ENCODE measurements around the gene GUCY1A1. TPM values are rescaled to one million over a fixed set of nuclear protein-coding genes. Genes with fewer than 3 reads are reported as not detected.

The GUCY1A1 gene
- total RNA-seq, 4 donors from 2014 or later: 50.3 to 73.7 (median 57.8) TPM

DNA sequence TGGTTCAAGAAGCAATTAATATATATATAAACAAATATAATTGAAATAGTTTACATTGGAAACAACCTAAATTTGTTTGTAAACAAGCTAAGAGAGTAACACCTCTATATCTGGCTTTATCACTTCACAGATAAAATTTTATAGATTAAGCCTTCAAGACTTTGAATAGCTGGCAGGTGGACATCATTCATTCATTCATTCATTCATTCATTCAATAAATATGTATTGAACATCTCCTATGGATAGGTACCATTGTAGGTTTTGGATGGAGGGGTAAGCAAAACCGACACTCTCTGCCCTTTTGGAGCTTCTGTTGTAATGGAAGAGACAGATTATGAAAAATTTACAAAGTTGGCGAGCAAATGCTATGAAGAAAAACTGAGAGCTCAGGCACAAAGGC lies 35.2 kb downstream of the GUCY1A1 start:
- H3K4me1 ChIP-seq: peaks cover 10 to 18% (median 13%) of the 10 kb centered on the region in 4 donors
- TF ChIP-seq POLR2AphosphoS5 (IDR thresholded peaks at IDR 0.05) (no peak), POLR2A (IDR thresholded peaks at IDR 0.05; ENCODE audit: low read depth) (no peak), EP300 (IDR thresholded peaks at IDR 0.05) (no peak)
- TF ChIP-seq, protein P1, sequence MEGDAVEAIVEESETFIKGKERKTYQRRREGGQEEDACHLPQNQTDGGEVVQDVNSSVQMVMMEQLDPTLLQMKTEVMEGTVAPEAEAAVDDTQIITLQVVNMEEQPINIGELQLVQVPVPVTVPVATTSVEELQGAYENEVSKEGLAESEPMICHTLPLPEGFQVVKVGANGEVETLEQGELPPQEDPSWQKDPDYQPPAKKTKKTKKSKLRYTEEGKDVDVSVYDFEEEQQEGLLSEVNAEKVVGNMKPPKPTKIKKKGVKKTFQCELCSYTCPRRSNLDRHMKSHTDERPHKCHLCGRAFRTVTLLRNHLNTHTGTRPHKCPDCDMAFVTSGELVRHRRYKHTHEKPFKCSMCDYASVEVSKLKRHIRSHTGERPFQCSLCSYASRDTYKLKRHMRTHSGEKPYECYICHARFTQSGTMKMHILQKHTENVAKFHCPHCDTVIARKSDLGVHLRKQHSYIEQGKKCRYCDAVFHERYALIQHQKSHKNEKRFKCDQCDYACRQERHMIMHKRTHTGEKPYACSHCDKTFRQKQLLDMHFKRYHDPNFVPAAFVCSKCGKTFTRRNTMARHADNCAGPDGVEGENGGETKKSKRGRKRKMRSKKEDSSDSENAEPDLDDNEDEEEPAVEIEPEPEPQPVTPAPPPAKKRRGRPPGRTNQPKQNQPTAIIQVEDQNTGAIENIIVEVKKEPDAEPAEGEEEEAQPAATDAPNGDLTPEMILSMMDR (IDR thresholded peaks at IDR 0.05): no peak
- intact Hi-C loops (cut with DNase I): no loop called here
- no peak for DNase-seq (ENCODE audit: extremely low spot score)
- no peak overlapping the region for H3K27ac ChIP-seq (replicated peaks in 1 of 4)
- H3K36me3 ChIP-seq: no peaks in the 10 kb centered on the region
- no peaks in the 10 kb centered on the region for H3K27me3 ChIP-seq
- WGBS: 92% methylated on average over 2 of the region's 2 CpGs
- no peak overlapping the region for H3K4me3 ChIP-seq
- H3K9me3 ChIP-seq: peaks cover 0 to 11% (median 7%) of the 10 kb centered on the region in 4 donors

DNA sequence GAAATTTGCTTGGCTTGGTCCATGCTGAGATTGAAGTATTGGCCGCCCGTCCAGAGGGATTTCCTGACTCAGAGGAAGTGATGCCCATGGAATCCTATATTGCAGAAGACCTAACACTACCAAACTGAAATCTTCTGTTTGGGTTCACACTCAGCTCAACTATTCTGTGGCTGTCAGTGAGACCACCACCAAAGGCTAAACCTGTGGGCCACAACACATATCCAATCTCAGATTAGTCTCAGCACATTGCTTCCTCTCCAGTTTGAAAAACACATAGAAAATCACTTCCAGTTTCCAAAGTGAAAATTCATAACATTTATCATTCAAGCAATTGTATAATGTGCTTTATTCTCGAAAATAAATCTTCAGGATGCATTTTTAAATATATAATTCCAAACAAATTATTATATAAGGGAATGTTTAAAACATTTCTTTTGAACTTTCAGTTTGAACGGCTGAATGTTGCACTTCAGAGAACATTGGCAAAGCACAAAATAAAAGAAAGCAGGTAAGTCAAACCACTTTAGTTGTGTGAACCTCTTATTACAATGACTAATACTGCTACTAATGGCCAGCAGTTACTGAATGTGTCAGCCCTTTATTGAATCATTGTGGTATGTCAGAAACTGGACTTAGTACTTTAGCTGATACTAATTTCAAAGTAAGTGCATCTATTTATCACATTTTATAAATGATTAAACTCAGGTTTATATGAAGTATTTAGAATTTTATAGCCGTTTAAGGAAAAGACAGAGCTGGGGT lies 37.0 kb downstream of the GUCY1A1 start:
- peaks cover 12 to 18% (median 13%) of the 10 kb centered on the region in 4 donors for H3K4me1 ChIP-seq
- no peaks in the 10 kb centered on the region for H3K27me3 ChIP-seq
- no peaks in the 10 kb centered on the region for H3K36me3 ChIP-seq
- H3K9me3 ChIP-seq: peaks cover 0 to 6% (median 4%) of the 10 kb centered on the region in 4 donors
- intact Hi-C loops (cut with DNase I): no loop called here
- no peak overlapping the region for H3K4me3 ChIP-seq
- H3K27ac ChIP-seq (replicated peaks in 1 of 4): no peak overlapping the region
- TF ChIP-seq POLR2A (IDR thresholded peaks at IDR 0.05; ENCODE audit: low read depth) (no peak), EP300 (IDR thresholded peaks at IDR 0.05) (no peak), POLR2AphosphoS5 (IDR thresholded peaks at IDR 0.05) (no peak)
- TF ChIP-seq, protein P1 (IDR thresholded peaks at IDR 0.05): no peak
- DNase-seq (ENCODE audit: extremely low spot score): no peak
- 87% methylated on average over 5 of the region's 5 CpGs for whole genome bisulfite sequencing

- no peaks in the 10 kb centered on the region for H3K9me3 ChIP-seq
- intact Hi-C loops (cut with DNase I): no loop called here
- no peak for TF ChIP-seq POLR2AphosphoS5 (IDR thresholded peaks at IDR 0.05)
- TF ChIP-seq, protein P1 (IDR thresholded peaks at IDR 0.05): no peak
- TF ChIP-seq POLR2A (IDR thresholded peaks at IDR 0.05; ENCODE audit: low read depth): no peak
- TF ChIP-seq EP300 (IDR thresholded peaks at IDR 0.05): no peak
- WGBS: 90% methylated on average over 12 of the region's 12 CpGs
- H3K4me3 ChIP-seq: no peak overlapping the region
- no peaks in the 10 kb centered on the region for H3K27me3 ChIP-seq
- H3K4me1 ChIP-seq: peaks cover 12 to 18% (median 13%) of the 10 kb centered on the region in 4 donors
- H3K27ac ChIP-seq (replicated peaks in 1 of 4): no peak overlapping the region
- H3K36me3 ChIP-seq: no peaks in the 10 kb centered on the region
- DNase-seq (ENCODE audit: extremely low spot score): no peak
Measured at GRCh38 chr4:155704841-155705404, 38.3 kb downstream of the GUCY1A1 start.

DNA sequence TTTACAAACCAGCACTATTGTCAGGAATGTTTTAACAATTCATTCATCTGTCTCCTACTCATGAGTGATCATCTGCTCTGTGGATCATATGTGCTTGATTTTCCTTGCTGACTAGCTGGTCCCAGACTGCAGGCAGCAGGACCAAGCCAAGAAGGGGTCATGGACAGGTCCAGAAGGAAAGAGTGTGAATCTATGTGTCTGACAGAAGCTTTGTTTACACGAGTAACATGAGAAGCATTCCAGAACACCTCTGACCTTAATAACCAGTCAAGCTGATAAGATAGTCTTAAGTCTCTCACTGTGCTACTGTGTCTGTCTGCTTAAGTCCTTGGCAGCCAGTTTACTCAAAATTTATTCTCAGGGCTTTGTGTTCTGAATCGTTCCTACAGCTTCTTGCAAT lies 39.0 kb downstream of the GUCY1A1 start:
- WGBS: 24% methylated on average over 2 of the region's 2 CpGs
- Histone ChIP-seq H3K36me3 (no peaks in the 10 kb centered on the region), H3K9me3 (no peaks in the 10 kb centered on the region), H3K4me1 (peaks cover 12 to 18% (median 13%) of the 10 kb centered on the region in 4 donors), H3K27me3 (no peaks in the 10 kb centered on the region), H3K4me3 (no peak overlapping the region), H3K27ac (replicated peaks in 1 of 4) (peak overlapping the region in 2 of 4 donors; percentile 1 to 45)
- intact Hi-C loops (cut with DNase I): no loop called here
- TF ChIP-seq POLR2AphosphoS5 (IDR thresholded peaks at IDR 0.05) (no peak), POLR2A (IDR thresholded peaks at IDR 0.05; ENCODE audit: low read depth) (no peak), EP300 (IDR thresholded peaks at IDR 0.05) (no peak)
- TF ChIP-seq, protein P1 (IDR thresholded peaks at IDR 0.05): no peak
- no peak for DNase-seq (ENCODE audit: extremely low spot score)

All from esophagus muscularis mucosa (tissue), 4 donors.